Activated CD8-positive, alpha-beta T cell treated with anti-CD3 and anti-CD28 coated beads for 36 hours (primary cell): ENCODE data around the gene ALKBH3. TPM values are rescaled to one million over a fixed set of nuclear protein-coding genes. Genes with fewer than 3 reads are reported as not detected.

Experiments used
- ATAC-seq: fragments of 200-7000 bp; cut with Tn5 transposase; one replicate; pipeline ENCODE4 v1.10.0; 2021; ENCODE audit warnings: mild to moderate bottlenecking, moderate library complexity
- CTCF ChIA-PET: fragments of 350-600 bp; sonication (Branson Sonifier 250); formaldehyde crosslinking; loops from one replicate; lab custom pipeline; 2021; ENCODE audit warnings: antibody characterized with exemption; lab: Charles Lee
- POLR2A ChIA-PET: fragments of 350-600 bp; sonication (Branson Sonifier 250); formaldehyde crosslinking; loops from one replicate; lab custom pipeline; 2021; ENCODE audit warnings: antibody characterized with exemption; lab: Charles Lee
- DNase-seq: peaks from one replicate; pipeline ENCODE4 v3.0.0-alpha.2; 2020
- H3K27ac Mint-ChIP-seq: one replicate; pipeline ENCODE4 v1.8.0; 2021; ENCODE audit warnings: mild to moderate bottlenecking, mixed read lengths
- H3K27me3 Mint-ChIP-seq: one replicate; pipeline ENCODE4 v1.8.0; 2021; ENCODE audit warnings: mixed read lengths
- H3K36me3 Mint-ChIP-seq: one replicate; pipeline ENCODE4 v1.8.0; 2021; ENCODE audit warnings: low read depth, mixed read lengths
- H3K4me1 Mint-ChIP-seq: one replicate; pipeline ENCODE4 v1.8.0; 2021; ENCODE audit warnings: low read depth, mixed read lengths
- H3K4me3 Mint-ChIP-seq: one replicate; pipeline ENCODE4 v1.8.0; 2021; ENCODE audit warnings: mild to moderate bottlenecking, moderate library complexity, mixed read lengths
- H3K9me3 Mint-ChIP-seq: one replicate; pipeline ENCODE4 v1.8.0; 2021; ENCODE audit warnings: mixed read lengths
- CTCF ChIP-seq: fragments of 200-600 bp; IDR thresholded peaks from one replicate; pipeline ENCODE4 v1.8.0; 2022; ENCODE audit warnings: antibody characterized with exemption, mild to moderate bottlenecking
- intact Hi-C: fragments of 100-400 bp; cut with micrococcal nuclease; formaldehyde crosslinking; loops from one replicate; pipeline ENCODE4 v1.10.0; 2022
- total RNA-seq, 2 experiments: library from RNA; stranded (reverse); gene quantifications; one replicate each; pipeline ENCODE4 v1.2.3, GENCODE V29; 2021

The ALKBH3 gene
- total RNA-seq = 10 to 100 TPM; 40.1 to 48.4 TPM

GRCh38 chr11:43880640-43881159 lies at the start of gene ALKBH3:
TSS of gene ALKBH3 (plus strand) at chr11:43880831. CDS start at chr11:43882653, 1,822 bp downstream.
- intact Hi-C loops = no loop called here
- peaks cover 32% of the 10 kb centered on the region for H3K4me1 Mint-ChIP-seq
- ATAC-seq = peak; percentile 100
- H3K27ac Mint-ChIP-seq = peak within 1 kb of the TSS; percentile 85
- no peak for TF ChIP-seq CTCF
- H3K36me3 Mint-ChIP-seq = peaks cover 22% of the 10 kb centered on the region
- peaks cover 2% of the 10 kb centered on the region for H3K27me3 Mint-ChIP-seq
- no peaks in the 10 kb centered on the region for H3K9me3 Mint-ChIP-seq
- peak; percentile 95 for DNase-seq
- CTCF ChIA-PET = interaction anchor here (1.0 to 1.8 kb wide), 4 partner anchors 10 to 29 kb away, joined by 3 to 22 read pairs (median 4); no protein-coding TSS in a partner anchor
- POLR2A ChIA-PET = interaction anchor here (1.4 kb wide), 1 partner anchor 8 kb away, joined by 4 read pairs; no protein-coding TSS in a partner anchor
- peak within 1 kb of the TSS; percentile 81 for H3K4me3 Mint-ChIP-seq

- no peak for TF ChIP-seq CTCF
- Mint-ChIP-seq H3K4me1 (peaks cover 19% of the 10 kb centered on the region), H3K36me3 (peaks cover 11% of the 10 kb centered on the region), H3K27me3 (no peaks in the 10 kb centered on the region), H3K27ac (peak overlapping the region; percentile 80), H3K4me3 (no peak overlapping the region), H3K9me3 (no peaks in the 10 kb centered on the region)
- peak; percentile 100 for ATAC-seq
- DNase-seq = peak; percentile 76
- ChIA-PET POLR2A (interaction anchor here (0.7 to 1.0 kb wide), 3 partner anchors 12 to 273 kb away, joined by 3 to 4 read pairs (median 3); no protein-coding TSS in a partner anchor), CTCF (interaction anchor here (1.0 to 1.7 kb wide), 4 partner anchors 8 to 151 kb away, joined by 3 to 7 read pairs (median 3); partner anchors contain the start of gene HSD17B12)
- intact Hi-C loops = loop anchor here (5.0 kb wide), 1 partner anchor 36 kb away; no protein-coding TSS in a partner anchor
These were observed 49.6 kb upstream of the ALKBH3 start for GRCh38 chr11:43830928-43831440.

GRCh38 chr11:43832536-43832935 lies 48.1 kb upstream of the ALKBH3 start:
- no peak overlapping the region for H3K4me3 Mint-ChIP-seq
- no peak for TF ChIP-seq CTCF
- no peaks in the 10 kb centered on the region for H3K9me3 Mint-ChIP-seq
- ATAC-seq (no peak), DNase-seq (no peak)
- POLR2A ChIA-PET = no interaction called here
- intact Hi-C loops = loop anchor here (5.0 kb wide), 1 partner anchor 35 kb away; no protein-coding TSS in a partner anchor
- CTCF ChIA-PET = interaction anchor here (0.9 to 1.7 kb wide), 4 partner anchors 9 to 57 kb away, joined by 3 to 8 read pairs (median 3); no protein-coding TSS in a partner anchor
- peaks cover 11% of the 10 kb centered on the region for H3K36me3 Mint-ChIP-seq
- H3K27me3 Mint-ChIP-seq = no peaks in the 10 kb centered on the region
- peaks cover 19% of the 10 kb centered on the region for H3K4me1 Mint-ChIP-seq
- no peak overlapping the region for H3K27ac Mint-ChIP-seq

- no peak for TF ChIP-seq CTCF
- no peak overlapping the region for H3K4me3 Mint-ChIP-seq
- H3K27me3 Mint-ChIP-seq = no peaks in the 10 kb centered on the region
- H3K36me3 Mint-ChIP-seq = peaks cover 13% of the 10 kb centered on the region
- ChIA-PET CTCF (interaction anchor here (0.9 to 1.7 kb wide), 2 partner anchors 18 to 56 kb away, joined by 3 to 8 read pairs; no protein-coding TSS in a partner anchor), POLR2A (no interaction called here)
- intact Hi-C loops = loop anchor here (5.0 kb wide), 1 partner anchor 34 kb away; no protein-coding TSS in a partner anchor
- H3K4me1 Mint-ChIP-seq = peaks cover 19% of the 10 kb centered on the region
- H3K27ac Mint-ChIP-seq = no peak overlapping the region
- no peaks in the 10 kb centered on the region for H3K9me3 Mint-ChIP-seq
- DNase-seq (no peak), ATAC-seq (no peak)
These were observed 47.0 kb upstream of the ALKBH3 start for GRCh38 chr11:43833657-43834073.

GRCh38 chr11:43834286-43834685 lies 46.3 kb upstream of the ALKBH3 start:
- Mint-ChIP-seq H3K27ac (no peak overlapping the region), H3K4me3 (no peak overlapping the region), H3K27me3 (no peaks in the 10 kb centered on the region), H3K4me1 (peaks cover 19% of the 10 kb centered on the region), H3K9me3 (no peaks in the 10 kb centered on the region), H3K36me3 (peaks cover 17% of the 10 kb centered on the region)
- intact Hi-C loops = loop anchor here (5.0 kb wide), 1 partner anchor 33 kb away; no protein-coding TSS in a partner anchor
- ChIA-PET CTCF (no interaction called here), POLR2A (no interaction called here)
- no peak for TF ChIP-seq CTCF
- DNase-seq = no peak
- no peak for ATAC-seq
